ENCODE results near the gene IRF2BPL.
"Not testable (repeated sequence)": the region's sequence is repeated elsewhere in the genome, so short reads cannot be mapped to it uniquely, and the experiment has no call there.

IRF2BPL gene

GRCh38 chr14:77033622-77034589 is 5.4 kb upstream of the IRF2BPL start:
- peak; percentile 78 for DNase-seq (ENCODE audit: low spot score)

GRCh38 chr14:77032844-77033621 is 4.5 kb upstream of the IRF2BPL start:
- DNase-seq (ENCODE audit: low spot score): peak; percentile 90

GRCh38 chr14:77032491-77032843 is 4.0 kb upstream of the IRF2BPL start:
- no peak for DNase-seq (ENCODE audit: low spot score)

GRCh38 chr14:77031759-77032490 is 3.4 kb upstream of the IRF2BPL start:
- DNase-seq (ENCODE audit: low spot score): peak; percentile 67

DNA sequence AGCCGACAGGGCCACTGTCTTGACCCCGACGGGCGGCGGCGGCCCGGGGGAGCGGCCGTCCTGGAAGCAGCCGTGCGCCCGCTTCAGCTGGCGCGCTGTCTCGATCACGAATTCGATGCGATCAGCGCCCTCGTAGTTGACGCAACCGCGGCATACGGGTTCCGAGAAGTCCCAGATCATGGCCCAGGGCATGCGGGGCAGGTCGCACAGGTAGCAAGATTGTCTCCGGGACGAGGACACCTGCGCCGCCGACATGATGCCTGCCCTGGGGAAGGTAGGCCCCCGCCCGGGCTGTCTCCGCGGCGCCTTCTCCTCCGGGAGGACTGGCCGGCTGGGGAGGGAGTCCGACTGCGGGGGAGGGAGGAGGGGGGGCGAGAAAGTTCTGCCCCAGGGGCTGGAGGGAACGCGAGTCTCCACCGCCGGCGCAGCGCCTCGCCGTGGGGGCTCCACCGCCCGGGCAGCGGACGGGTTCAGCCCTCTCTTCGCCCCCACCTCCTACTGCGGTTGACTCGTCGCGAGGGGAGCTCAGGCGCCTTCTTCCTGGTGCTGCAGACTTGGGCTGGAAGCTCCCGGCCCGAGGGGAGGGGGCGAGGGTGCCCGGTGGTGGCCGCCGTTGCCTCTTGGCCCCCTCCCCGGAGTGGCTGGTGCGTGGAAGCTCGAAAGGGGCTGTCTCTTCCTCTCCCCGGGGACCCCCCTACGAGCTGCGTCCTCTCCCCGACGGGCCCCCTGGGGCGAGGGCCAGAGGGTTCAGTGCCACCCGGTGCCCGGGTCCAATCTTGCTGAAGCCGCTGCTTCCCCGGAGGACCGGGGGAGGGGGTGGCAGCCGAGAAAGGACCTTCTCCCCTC is 747 bp downstream of the IRF2BPL start:
- peak; percentile 79 for DNase-seq (ENCODE audit: low spot score)

GRCh38 chr14:77026930-77027537 is 1.5 kb downstream of the IRF2BPL start:
- peak; percentile 63 for DNase-seq (ENCODE audit: low spot score)

- DNase-seq (ENCODE audit: low spot score): peak; percentile 48
These were observed 2.2 kb downstream of the IRF2BPL start for GRCh38 chr14:77026166-77026929.

- DNase-seq (ENCODE audit: low spot score): no peak
These were observed 2.8 kb downstream of the IRF2BPL start for GRCh38 chr14:77025744-77026165.

- DNase-seq (ENCODE audit: low spot score): peak; percentile 32
These were observed 4.3 kb downstream of the IRF2BPL start for GRCh38 chr14:77024171-77024691.

GRCh38 chr14:77023001-77023996 is 5.2 kb downstream of the IRF2BPL start:
- DNase-seq (ENCODE audit: low spot score): peak; percentile 27

- no peak for DNase-seq (ENCODE audit: low spot score)
These were observed 6.2 kb downstream of the IRF2BPL start for GRCh38 chr14:77022236-77022852.

DNA sequence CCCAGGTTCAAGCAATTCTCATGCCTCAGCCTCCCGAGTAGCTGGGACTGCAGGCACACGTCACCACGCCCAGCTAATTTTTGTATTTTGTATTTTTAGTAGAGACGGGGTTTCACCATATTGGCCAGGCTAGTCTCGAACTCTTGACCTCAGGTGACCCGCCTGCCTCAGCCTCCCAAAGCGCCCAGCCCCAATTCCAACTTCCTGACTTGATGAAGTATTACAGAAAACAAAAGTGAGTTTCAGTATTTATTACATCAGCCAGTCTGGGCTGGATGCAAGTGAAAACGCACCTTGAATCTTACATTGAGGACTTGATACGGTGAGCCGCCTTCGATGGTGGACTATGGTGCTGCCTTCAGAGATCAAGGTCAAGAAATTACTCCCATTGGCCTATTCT is 7.1 kb downstream of the IRF2BPL start:
- not testable (repeated sequence) for DNase-seq (ENCODE audit: low spot score)

GRCh38 chr14:77018785-77019184 is 9.7 kb downstream of the IRF2BPL start:
- no peak for DNase-seq (ENCODE audit: low spot score)

DNA sequence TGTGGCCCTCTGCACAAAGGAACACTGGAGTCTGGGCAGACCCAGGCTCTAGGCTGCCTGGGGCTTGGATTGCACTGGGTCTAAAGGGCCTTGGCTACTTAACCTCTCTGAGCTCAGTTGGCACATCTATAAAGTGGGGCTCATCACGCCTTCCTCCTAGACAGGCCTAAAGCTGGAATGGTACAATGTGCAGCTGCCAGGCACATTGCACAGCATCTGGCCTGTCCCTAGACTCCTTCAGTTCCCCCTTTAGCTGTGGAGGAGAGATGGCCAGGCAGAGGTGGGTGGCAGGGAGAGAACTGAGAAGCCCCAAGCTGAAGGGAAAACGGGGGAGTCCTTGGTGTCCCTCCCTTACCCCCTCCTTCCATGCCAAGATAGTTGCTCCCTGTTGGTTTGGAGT is 10.8 kb downstream of the IRF2BPL start:
- DNase-seq (ENCODE audit: low spot score): no peak

DNA sequence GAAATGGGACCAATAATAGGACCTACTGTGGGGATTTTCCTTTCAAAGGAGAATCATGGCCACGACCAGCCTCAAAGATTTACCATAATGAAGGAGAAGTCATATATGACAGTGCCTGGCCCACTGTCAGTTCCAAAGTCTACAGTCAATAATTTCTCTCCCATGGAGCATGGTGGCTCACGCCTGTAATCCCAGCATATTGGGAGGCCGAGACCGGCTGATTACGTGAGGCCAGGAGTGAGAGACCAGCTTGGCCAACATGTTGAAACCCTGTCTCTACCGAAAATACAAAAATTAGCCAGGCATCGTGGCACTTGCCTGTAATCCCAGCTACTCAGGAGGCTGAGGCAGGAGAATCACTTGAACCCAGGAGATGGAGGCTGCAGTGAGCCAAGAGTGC is 13.8 kb downstream of the IRF2BPL start:
- no peak for DNase-seq (ENCODE audit: low spot score)

- DNase-seq (ENCODE audit: low spot score): peak; percentile 29
These were observed 14.4 kb downstream of the IRF2BPL start for GRCh38 chr14:77014004-77014604.

DNA sequence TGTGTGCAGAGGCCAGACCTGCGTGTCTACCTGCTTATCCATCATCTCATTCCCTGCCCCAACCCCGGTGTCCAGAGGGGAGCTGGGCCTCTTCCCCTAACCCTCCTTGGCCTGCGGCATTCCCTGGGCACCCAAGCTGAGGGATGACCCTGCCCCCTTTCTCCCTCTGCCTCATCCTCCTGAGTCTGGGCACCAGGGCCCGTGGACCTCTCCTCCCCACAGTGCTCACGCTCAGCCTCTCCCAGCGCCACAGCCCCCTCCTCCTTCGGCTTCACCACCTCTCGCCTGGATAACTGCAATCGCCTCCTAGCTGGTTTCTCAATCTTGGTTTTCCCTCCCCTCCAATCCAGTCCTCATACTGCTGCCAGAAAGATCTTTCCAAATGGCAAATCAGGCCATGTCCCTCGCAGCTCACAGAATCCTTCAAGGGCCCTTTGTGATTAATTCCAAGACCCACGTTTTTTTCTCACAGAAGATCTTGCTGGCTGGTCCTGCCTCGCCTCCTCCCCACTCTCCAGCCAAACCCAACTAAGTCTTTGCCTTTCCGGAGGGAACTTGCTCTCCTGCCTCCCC is 16.2 kb downstream of the IRF2BPL start:
- no peak for DNase-seq (ENCODE audit: low spot score)

Measured in AG08396 (cell line).